Panc1 (cell line): ENCODE data around the gene SPATA45. TPM values are rescaled to one million over a fixed set of nuclear protein-coding genes. Genes with fewer than 3 reads are reported as not detected.

Source experiments
- ATAC-seq: fragments of 200-7000 bp; cut with Tn5 transposase; 2 replicates; pipeline ENCODE4 v1.9.1; 2020; ENCODE audit warnings: mild to moderate bottlenecking, moderate library complexity
- BruUV-seq: library from RNA; stranded (reverse); fragments of 400-500 nt; replicated peaks from 2 replicates; lab custom pipeline; 2021; lab: Mats Ljungman, UMichigan
- CTCF ChIA-PET: fragments of 300-600 bp; sonication (Branson Sonifier 250); formaldehyde crosslinking; loops from one replicate; lab custom pipeline; 2022; ENCODE audit warnings: antibody characterized with exemption; lab: Charles Lee
- POLR2A ChIA-PET: fragments of 300-600 bp; sonication (Branson Sonifier 250); formaldehyde crosslinking; loops from one replicate; lab custom pipeline; 2022; ENCODE audit warnings: antibody characterized with exemption; lab: Charles Lee
- DNase-seq: peaks from one replicate; pipeline ENCODE4 v3.0.0-alpha.2; 2010; ENCODE audit warnings: low read depth, low spot score
- H3K27ac ChIP-seq: 2 replicates; pipeline ENCODE4 v1.5.1; 2011; ENCODE audit warnings: mild to moderate bottlenecking, low read length, inconsistent platforms
- H3K27me3 ChIP-seq: fragments of 200-500 bp; sonication (Bioruptor generic); 2 replicates; pipeline ENCODE4 v1.6.0; 2014; ENCODE audit warnings: low read length, inconsistent platforms; ENCODE audit not compliant: control insufficient read depth, insufficient read depth
- H3K36me3 ChIP-seq: fragments of 200-500 bp; sonication (Bioruptor generic); 2 replicates; pipeline ENCODE4 v1.5.1; 2014; ENCODE audit warnings: inconsistent platforms, mild to moderate bottlenecking, low read length, moderate library complexity; ENCODE audit not compliant: control insufficient read depth, insufficient read depth
- H3K4me1 ChIP-seq: 2 replicates; pipeline ENCODE4 v1.5.1; 2011; ENCODE audit warnings: inconsistent platforms, mild to moderate bottlenecking, low read length, moderate library complexity; ENCODE audit not compliant: control insufficient read depth, insufficient read depth
- H3K4me3 ChIP-seq, 2 experiments: 2 replicates each; pipeline ENCODE4 v1.5.1; 2011 to 2012; ENCODE audit warnings: low read depth in 2 of 2, low read length in 2 of 2, mild to moderate bottlenecking in 2 of 2, inconsistent platforms in 1 of 2, moderate library complexity in 1 of 2
- H3K9me3 ChIP-seq: fragments of 200-500 bp; sonication (Bioruptor generic); 2 replicates; pipeline ENCODE4 v1.5.1; 2014; ENCODE audit warnings: low read depth, mild to moderate bottlenecking, inconsistent platforms, low read length, moderate library complexity; ENCODE audit not compliant: control insufficient read depth, insufficient read depth
- CTCF ChIP-seq: fragments of 450-650 bp; IDR thresholded peaks from 2 replicates; pipeline ENCODE4 v1.5.1; 2017; ENCODE audit warnings: mild to moderate bottlenecking
- POLR2AphosphoS5 ChIP-seq: IDR thresholded peaks from 2 replicates; pipeline ENCODE4 v1.6.1; 2012; ENCODE audit warnings: mild to moderate bottlenecking, low read depth, low read length, moderate library complexity
- REST ChIP-seq, 2 experiments: IDR thresholded peaks; 2 replicates each; pipeline ENCODE4 v1.6.1; 2011 to 2012; ENCODE audit warnings: low read depth in 2 of 2, control low read depth in 1 of 2, low read length in 1 of 2, mild to moderate bottlenecking in 1 of 2, moderate library complexity in 1 of 2; ENCODE audit not compliant: insufficient read depth in 1 of 2
- SIN3A ChIP-seq: IDR thresholded peaks from 2 replicates; pipeline ENCODE4 v1.6.1; 2012; ENCODE audit warnings: low read depth, mild to moderate bottlenecking, low read length, moderate library complexity, borderline replicate concordance; ENCODE audit not compliant: insufficient read depth
- TCF7L2 ChIP-seq: IDR thresholded peaks from 2 replicates; pipeline ENCODE4 v1.6.1; 2011; ENCODE audit warnings: mild to moderate bottlenecking, low read depth, low read length, inconsistent platforms
- in situ Hi-C: cut with HindIII; loops from 2 replicates; pipeline ENCODE4 v1.10.0; 2016; ENCODE audit warnings: low sequenced_read_pairs, low pct_unique_long_range_greater_than_20kb
- intact Hi-C: fragments of 100-400 bp; cut with micrococcal nuclease; formaldehyde crosslinking; loops from one replicate; pipeline ENCODE4 v1.10.0; 2022; ENCODE audit not compliant: unreplicated experiment
- total RNA-seq: library from RNA; stranded (reverse); gene quantifications from one replicate; pipeline ENCODE4 v1.2.1, GENCODE V29; 2021; ENCODE audit not compliant: unreplicated experiment

The SPATA45 gene
- total RNA-seq, 1 experiment from 2014 or later = not detected

GRCh38 chr1:212873518-212873917 is 26.1 kb upstream of the SPATA45 start:
- Histone ChIP-seq H3K27me3 (no peaks in the 10 kb centered on the region), H3K36me3 (peaks cover 22% of the 10 kb centered on the region), H3K4me3 (no peak overlapping the region), H3K9me3 (no peaks in the 10 kb centered on the region), H3K27ac (no peak overlapping the region), H3K4me1 (no peaks in the 10 kb centered on the region)
- POLR2A ChIA-PET = no interaction called here
- ATAC-seq (no peak), DNase-seq (no peak)
- in situ Hi-C loops (no loop called here), intact Hi-C loops (no loop called here)
- TF ChIP-seq POLR2AphosphoS5 = no peak
- TF ChIP-seq CTCF = no peak
- TF ChIP-seq REST (IDR thresholded peaks at IDR 0.05; ENCODE audit: insufficient read depth in 1 of 2, low read depth in 2 of 2, low read length in 1 of 2) = no peak
- no peak for TF ChIP-seq TCF7L2
- no peak for TF ChIP-seq SIN3A
- no TSS peak for BruUV-seq
- CTCF ChIA-PET = no interaction called here

DNA sequence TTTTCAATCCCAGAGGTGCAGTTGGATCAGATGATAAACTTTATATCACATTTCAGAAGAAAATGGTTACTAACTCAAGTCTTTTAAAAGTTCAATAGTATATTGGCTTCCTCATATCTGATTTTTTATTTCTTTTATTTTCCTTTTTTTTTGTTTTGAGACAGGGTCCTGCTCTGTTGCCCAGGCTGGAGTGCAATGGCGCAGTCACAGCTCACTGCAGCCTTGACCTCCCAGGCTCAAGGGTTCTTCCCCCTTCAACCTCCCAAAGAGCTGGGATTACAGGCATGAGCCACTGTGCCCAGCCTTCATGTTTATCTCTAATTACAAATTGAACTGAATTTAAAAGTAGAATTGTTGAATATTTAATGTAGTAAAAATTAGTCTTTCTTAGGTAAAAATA is 24.5 kb upstream of the SPATA45 start:
- Histone ChIP-seq H3K36me3 (peaks cover 25% of the 10 kb centered on the region), H3K27me3 (no peaks in the 10 kb centered on the region), H3K4me1 (no peaks in the 10 kb centered on the region), H3K9me3 (no peaks in the 10 kb centered on the region), H3K27ac (no peak overlapping the region), H3K4me3 (no peak overlapping the region)
- BruUV-seq = no TSS peak
- in situ Hi-C loops = no loop called here
- ATAC-seq (no peak), DNase-seq (no peak)
- intact Hi-C loops = no loop called here
- CTCF ChIA-PET = no interaction called here
- POLR2A ChIA-PET = interaction anchor here (0.5 kb wide), 1 partner anchor 670 kb away, joined by 4 read pairs; no protein-coding TSS in a partner anchor
- no peak for TF ChIP-seq SIN3A
- TF ChIP-seq CTCF = no peak
- no peak for TF ChIP-seq REST (IDR thresholded peaks at IDR 0.05; ENCODE audit: insufficient read depth in 1 of 2, low read depth in 2 of 2, low read length in 1 of 2)
- TF ChIP-seq TCF7L2 = no peak
- no peak for TF ChIP-seq POLR2AphosphoS5
